Loucy (cell line): Measurements from ENCODE around the gene DNASE1L3.

Experiments used
- H2AFZ ChIP-seq: fragments of 200-600 bp; sonication (generic); 2 replicates; pipeline ENCODE4 v1.6.0; 2016; ENCODE audit warnings: antibody characterized with exemption, mild to moderate bottlenecking, low read length, moderate library complexity
- H3F3A ChIP-seq: fragments of 200-600 bp; 2 replicates; pipeline ENCODE4 v1.6.0; 2016; ENCODE audit warnings: antibody characterized with exemption, low read depth, mild to moderate bottlenecking
- H3K27me3 ChIP-seq: fragments of 200-600 bp; sonication (generic); 2 replicates; pipeline ENCODE4 v1.6.1; 2014; ENCODE audit warnings: low read length, mild to moderate bottlenecking; ENCODE audit not compliant: insufficient read depth, poor library complexity, severe bottlenecking
- H3K36me3 ChIP-seq: fragments of 200-600 bp; sonication (generic); 2 replicates; pipeline ENCODE4 v1.6.1; 2016; ENCODE audit warnings: low read length; ENCODE audit not compliant: insufficient read depth
- H3K4me1 ChIP-seq: fragments of 200-600 bp; sonication (generic); 2 replicates; pipeline ENCODE4 v1.5.1; 2014; ENCODE audit warnings: low read length, mild to moderate bottlenecking; ENCODE audit not compliant: insufficient read depth, poor library complexity, severe bottlenecking
- H3K4me2 ChIP-seq: fragments of 200-600 bp; sonication (generic); 2 replicates; pipeline ENCODE4 v1.6.0; 2014; ENCODE audit warnings: antibody characterized with exemption, low read length, low read depth, mild to moderate bottlenecking; ENCODE audit not compliant: poor library complexity, severe bottlenecking
- H3K4me3 ChIP-seq: fragments of 200-600 bp; sonication (generic); 2 replicates; pipeline ENCODE4 v1.5.1; 2014; ENCODE audit warnings: low read length, mild to moderate bottlenecking, mixed read lengths; ENCODE audit not compliant: poor library complexity, severe bottlenecking
- H3K79me2 ChIP-seq: fragments of 200-600 bp; sonication (generic); 2 replicates; pipeline ENCODE4 v1.6.1; 2014; ENCODE audit warnings: low read length; ENCODE audit not compliant: insufficient read depth
- H3K9ac ChIP-seq: fragments of 200-600 bp; sonication (generic); 2 replicates; pipeline ENCODE4 v1.6.0; 2014; ENCODE audit warnings: mild to moderate bottlenecking, low read depth, low read length, moderate library complexity; ENCODE audit not compliant: poor library complexity, severe bottlenecking
- H3K9me2 ChIP-seq: fragments of 200-600 bp; sonication (generic); replicated peaks from 2 replicates; pipeline ENCODE4 v1.6.1; 2016; ENCODE audit warnings: low read depth, low read length, mixed read lengths
- H3K9me3 ChIP-seq: fragments of 200-600 bp; sonication (generic); 2 replicates; pipeline ENCODE4 v1.6.1; 2014; ENCODE audit warnings: mild to moderate bottlenecking, antibody characterized with exemption, low read length, low read depth; ENCODE audit not compliant: insufficient read depth
- H4K20me1 ChIP-seq: fragments of 200-600 bp; sonication (generic); 2 replicates; pipeline ENCODE4 v1.6.0; 2014; ENCODE audit warnings: antibody characterized with exemption, low read length, mild to moderate bottlenecking; ENCODE audit not compliant: insufficient read depth, poor library complexity, severe bottlenecking
- CTCF ChIP-seq: fragments of 200-600 bp; sonication (generic); conservative IDR thresholded peaks from 2 replicates; pipeline ENCODE4 v1.5.1; 2014; ENCODE audit warnings: mild to moderate bottlenecking, antibody characterized with exemption, low read length
- EZH2phosphoT487 ChIP-seq: fragments of 200-600 bp; IDR thresholded peaks from 2 replicates; pipeline ENCODE4 v1.6.1; 2018; ENCODE audit warnings: antibody characterized with exemption, mild to moderate bottlenecking, moderate library complexity, borderline replicate concordance

DNASE1L3 gene

GRCh38 chr3:58251631-58252035 lies 40.9 kb upstream of the DNASE1L3 start:
- H4K20me1 ChIP-seq = no peaks in the 10 kb centered on the region
- H3K4me2 ChIP-seq = no peak overlapping the region
- H3F3A ChIP-seq = no peaks in the 10 kb centered on the region
- H3K9me3 ChIP-seq = no peaks in the 10 kb centered on the region
- H3K27me3 ChIP-seq = no peaks in the 10 kb centered on the region
- H3K4me3 ChIP-seq = no peak overlapping the region
- no peaks in the 10 kb centered on the region for H3K9me2 ChIP-seq
- H2AFZ ChIP-seq = no peak overlapping the region
- H3K36me3 ChIP-seq = no peaks in the 10 kb centered on the region
- H3K79me2 ChIP-seq = no peaks in the 10 kb centered on the region
- no peak for TF ChIP-seq CTCF
- no peak for TF ChIP-seq EZH2phosphoT487
- no peaks in the 10 kb centered on the region for H3K4me1 ChIP-seq
- no peak overlapping the region for H3K9ac ChIP-seq

- H3K79me2 ChIP-seq = no peaks in the 10 kb centered on the region
- no peak for TF ChIP-seq CTCF
- TF ChIP-seq EZH2phosphoT487 = no peak
- no peak overlapping the region for H2AFZ ChIP-seq
- H3K4me1 ChIP-seq = no peaks in the 10 kb centered on the region
- H3F3A ChIP-seq = no peaks in the 10 kb centered on the region
- no peak overlapping the region for H3K4me3 ChIP-seq
- no peaks in the 10 kb centered on the region for H3K9me2 ChIP-seq
- H3K27me3 ChIP-seq = no peaks in the 10 kb centered on the region
- no peak overlapping the region for H3K9ac ChIP-seq
- no peaks in the 10 kb centered on the region for H3K36me3 ChIP-seq
- H4K20me1 ChIP-seq = no peaks in the 10 kb centered on the region
- H3K9me3 ChIP-seq = no peaks in the 10 kb centered on the region
- no peak overlapping the region for H3K4me2 ChIP-seq
Measured at GRCh38 chr3:58250093-58250707, 39.4 kb upstream of the DNASE1L3 start.

GRCh38 chr3:58249358-58250092 lies 38.8 kb upstream of the DNASE1L3 start:
- no peak overlapping the region for H3K9ac ChIP-seq

More at GRCh38 chr3:58249358-58250092, 38.8 kb upstream of the DNASE1L3 start:
- Histone ChIP-seq H3F3A (no peaks in the 10 kb centered on the region), H3K27me3 (no peaks in the 10 kb centered on the region), H4K20me1 (no peaks in the 10 kb centered on the region), H2AFZ (no peak overlapping the region), H3K4me2 (no peak overlapping the region), H3K36me3 (no peaks in the 10 kb centered on the region), H3K4me3 (no peak overlapping the region), H3K4me1 (no peaks in the 10 kb centered on the region), H3K79me2 (no peaks in the 10 kb centered on the region), H3K9me3 (no peaks in the 10 kb centered on the region), H3K9me2 (no peaks in the 10 kb centered on the region)
- TF ChIP-seq EZH2phosphoT487 = no peak
- TF ChIP-seq CTCF = 0 out of 2 replicates have a peak, but pooled peaks have one; percentile 24
